Mucosa of stomach (tissue), 1 donor: ENCODE data around the gene PAK5.

Source experiments
- H3K27me3 ChIP-seq: one replicate; pipeline ENCODE4 v1.7.0; 2013; ENCODE audit warnings: mild to moderate bottlenecking, low read length; ENCODE audit not compliant: control insufficient read depth, insufficient read depth
- H3K36me3 ChIP-seq: one replicate; pipeline ENCODE4 v1.7.0; 2013; ENCODE audit warnings: low read length; ENCODE audit not compliant: control insufficient read depth, insufficient read depth
- H3K4me1 ChIP-seq: one replicate; pipeline ENCODE4 v1.7.0; 2013; ENCODE audit warnings: mild to moderate bottlenecking, low read length; ENCODE audit not compliant: control insufficient read depth, insufficient read depth
- H3K4me3 ChIP-seq: one replicate; pipeline ENCODE4 v1.7.0; 2013; ENCODE audit warnings: low read length
- H3K9ac ChIP-seq: one replicate; pipeline ENCODE4 v1.7.0; 2013; ENCODE audit warnings: mild to moderate bottlenecking, low read length, moderate library complexity
- H3K9me3 ChIP-seq: one replicate; pipeline ENCODE4 v1.7.0; 2013; ENCODE audit warnings: mild to moderate bottlenecking, low read length, moderate library complexity; ENCODE audit not compliant: control insufficient read depth
- donor health status: Pancreatic carcinoma.

The PAK5 gene

GRCh38 chr20:9611921-9612320 lies 227.0 kb downstream of the PAK5 start:
- Histone ChIP-seq H3K4me3 (no peak overlapping the region), H3K9me3 (no peaks in the 10 kb centered on the region)

DNA sequence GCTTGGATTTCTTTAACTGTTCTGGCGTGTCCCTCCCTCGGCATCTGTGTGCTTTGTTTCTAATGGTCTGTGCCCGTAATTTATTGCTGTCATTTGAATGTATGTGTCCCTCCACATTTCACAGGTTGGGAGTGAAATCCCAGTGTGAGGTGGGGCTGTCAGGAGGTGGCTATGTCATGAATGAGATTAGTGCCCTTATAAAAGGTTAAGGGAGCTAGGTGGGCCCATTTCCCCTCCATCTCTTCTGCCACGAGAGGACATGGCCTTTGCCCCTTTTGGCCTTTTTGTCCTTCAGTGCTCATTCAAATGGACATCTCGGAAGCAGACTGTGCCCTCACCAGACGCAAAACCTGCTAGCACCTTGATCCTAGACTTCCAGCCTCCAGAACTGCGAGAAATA lies 228.2 kb downstream of the PAK5 start:
- Histone ChIP-seq H3K36me3 (no peaks in the 10 kb centered on the region), H3K4me3 (no peak overlapping the region), H3K9me3 (no peaks in the 10 kb centered on the region)

More at GRCh38 chr20:9611921-9612320, 227.0 kb downstream of the PAK5 start:
- Histone ChIP-seq H3K36me3 (no peaks in the 10 kb centered on the region), H3K4me1 (no peaks in the 10 kb centered on the region), H3K27me3 (no peaks in the 10 kb centered on the region), H3K9ac (no peak overlapping the region)

DNA sequence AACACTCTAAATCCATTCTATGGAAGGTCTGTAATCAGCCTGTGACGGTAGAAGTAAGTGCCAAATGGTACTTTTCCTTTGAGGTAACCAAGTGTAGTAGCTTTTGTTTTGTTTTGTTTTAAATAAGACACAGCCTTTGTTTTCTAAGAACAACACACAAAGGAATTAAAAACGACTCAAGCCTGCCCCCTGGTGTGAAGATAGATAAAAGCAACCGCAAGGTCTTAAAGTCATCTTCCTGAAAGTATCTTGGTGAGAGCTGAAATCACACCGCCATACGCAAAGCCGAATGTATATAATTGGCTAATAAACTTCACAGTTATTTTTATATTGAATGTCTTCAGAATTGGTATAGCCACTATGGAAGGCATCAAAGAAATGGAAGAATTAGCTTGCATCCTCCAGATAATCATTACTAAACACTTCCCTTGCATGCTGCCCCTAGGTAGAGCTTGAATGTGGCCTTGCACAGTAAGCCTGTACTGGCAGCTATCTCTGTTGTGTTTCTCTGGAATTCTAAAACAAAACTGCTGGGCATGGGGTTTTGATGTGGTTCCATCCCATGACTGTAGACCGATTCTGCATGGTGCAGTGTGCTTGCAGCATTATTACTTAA lies 228.9 kb downstream of the PAK5 start:
- Histone ChIP-seq H3K27me3 (no peaks in the 10 kb centered on the region), H3K4me1 (no peaks in the 10 kb centered on the region), H3K9ac (no peak overlapping the region), H3K4me3 (no peak overlapping the region), H3K36me3 (no peaks in the 10 kb centered on the region), H3K9me3 (no peaks in the 10 kb centered on the region)

More for the DNA sequence above, 228.2 kb downstream of the PAK5 start:
- Histone ChIP-seq H3K9ac (no peak overlapping the region), H3K27me3 (no peaks in the 10 kb centered on the region), H3K4me1 (no peaks in the 10 kb centered on the region)

- Histone ChIP-seq H3K4me1 (no peaks in the 10 kb centered on the region), H3K9me3 (no peaks in the 10 kb centered on the region), H3K36me3 (no peaks in the 10 kb centered on the region), H3K27me3 (no peaks in the 10 kb centered on the region), H3K9ac (no peak overlapping the region), H3K4me3 (no peak overlapping the region)
These were observed 230.1 kb downstream of the PAK5 start for GRCh38 chr20:9608639-9609340.

DNA sequence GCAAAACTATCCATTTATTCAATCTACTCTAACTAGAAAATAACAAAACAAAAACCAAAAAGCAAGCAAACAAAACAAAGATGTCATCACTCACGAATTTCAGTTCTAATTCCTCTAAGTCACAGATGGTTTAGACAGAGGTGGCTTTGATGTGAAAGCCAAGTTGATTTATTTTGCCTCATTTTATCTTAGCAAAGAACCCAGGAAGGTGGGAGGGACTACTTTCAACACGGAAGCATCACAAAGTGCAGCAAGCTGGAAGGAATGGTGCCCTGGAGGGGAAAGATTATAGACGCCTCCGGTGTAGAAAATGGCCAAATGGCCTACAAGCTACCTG lies 236.1 kb downstream of the PAK5 start:
- Histone ChIP-seq H3K4me1 (peaks cover 7% of the 10 kb centered on the region), H3K9me3 (no peaks in the 10 kb centered on the region), H3K9ac (no peak overlapping the region), H3K36me3 (no peaks in the 10 kb centered on the region), H3K27me3 (no peaks in the 10 kb centered on the region), H3K4me3 (no peak overlapping the region)

GRCh38 chr20:9600562-9600961 lies 238.3 kb downstream of the PAK5 start:
- H3K36me3 ChIP-seq = no peaks in the 10 kb centered on the region
- no peaks in the 10 kb centered on the region for H3K27me3 ChIP-seq
- no peak overlapping the region for H3K9ac ChIP-seq
- no peaks in the 10 kb centered on the region for H3K9me3 ChIP-seq
- no peak overlapping the region for H3K4me3 ChIP-seq
- H3K4me1 ChIP-seq = peaks cover 10% of the 10 kb centered on the region

- Histone ChIP-seq H3K9me3 (no peaks in the 10 kb centered on the region), H3K9ac (no peak overlapping the region), H3K4me1 (peaks cover 28% of the 10 kb centered on the region), H3K36me3 (no peaks in the 10 kb centered on the region), H3K4me3 (no peak overlapping the region), H3K27me3 (no peaks in the 10 kb centered on the region)
These were observed 241.3 kb downstream of the PAK5 start for GRCh38 chr20:9597547-9597946.

GRCh38 chr20:9595763-9596162 lies 243.1 kb downstream of the PAK5 start:
- no peaks in the 10 kb centered on the region for H3K36me3 ChIP-seq
- peaks cover 29% of the 10 kb centered on the region for H3K4me1 ChIP-seq
- H3K9ac ChIP-seq = no peak overlapping the region
- H3K4me3 ChIP-seq = no peak overlapping the region
- no peaks in the 10 kb centered on the region for H3K27me3 ChIP-seq
- no peaks in the 10 kb centered on the region for H3K9me3 ChIP-seq

DNA sequence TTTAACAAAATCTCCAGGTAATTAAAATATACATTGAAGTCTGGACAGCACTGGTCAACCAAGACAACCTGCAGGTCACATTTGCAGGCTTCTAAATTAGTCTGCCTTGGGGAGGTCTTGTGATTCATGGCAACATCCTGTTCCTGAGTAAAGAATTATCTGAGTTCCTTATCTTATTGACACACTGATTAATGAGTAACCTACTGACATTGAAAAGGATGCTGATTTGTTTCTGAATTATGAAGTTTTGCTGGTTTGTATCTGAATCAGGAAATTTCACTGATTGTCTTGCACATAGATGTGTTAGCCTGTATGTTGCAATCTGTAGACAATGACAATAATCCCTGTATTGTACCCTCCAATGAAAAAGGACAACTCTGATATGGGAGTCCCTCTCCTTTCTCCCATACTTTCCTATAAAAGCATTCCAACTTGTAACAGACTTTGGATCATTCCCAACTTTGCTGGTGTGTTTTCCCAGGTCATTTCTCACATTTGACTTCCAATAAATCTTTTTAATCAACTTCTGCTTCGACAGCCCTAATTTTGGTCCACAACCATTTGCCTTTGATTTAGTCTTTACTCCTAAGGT lies 244.5 kb downstream of the PAK5 start:
- Histone ChIP-seq H3K27me3 (no peaks in the 10 kb centered on the region), H3K9ac (no peak overlapping the region), H3K4me1 (peaks cover 39% of the 10 kb centered on the region), H3K4me3 (no peak overlapping the region), H3K9me3 (no peaks in the 10 kb centered on the region), H3K36me3 (no peaks in the 10 kb centered on the region)

GRCh38 chr20:9592419-9592818 lies 246.5 kb downstream of the PAK5 start:
- H3K4me1 ChIP-seq = peaks cover 47% of the 10 kb centered on the region
- H3K9ac ChIP-seq = no peak overlapping the region
- no peaks in the 10 kb centered on the region for H3K36me3 ChIP-seq
- no peaks in the 10 kb centered on the region for H3K27me3 ChIP-seq
- H3K9me3 ChIP-seq = no peaks in the 10 kb centered on the region
- H3K4me3 ChIP-seq = no peak overlapping the region

- no peaks in the 10 kb centered on the region for H3K27me3 ChIP-seq
- no peak overlapping the region for H3K4me3 ChIP-seq
- no peaks in the 10 kb centered on the region for H3K36me3 ChIP-seq
- H3K4me1 ChIP-seq = peaks cover 47% of the 10 kb centered on the region
- no peaks in the 10 kb centered on the region for H3K9me3 ChIP-seq
- H3K9ac ChIP-seq = no peak overlapping the region
These were observed 247.8 kb downstream of the PAK5 start for GRCh38 chr20:9591080-9591479.

GRCh38 chr20:9590189-9590588 lies 248.7 kb downstream of the PAK5 start:
- Histone ChIP-seq H3K9me3 (no peaks in the 10 kb centered on the region), H3K4me3 (peak overlapping the region; percentile 2), H3K36me3 (no peaks in the 10 kb centered on the region), H3K9ac (no peak overlapping the region), H3K4me1 (peaks cover 44% of the 10 kb centered on the region), H3K27me3 (no peaks in the 10 kb centered on the region)
